Stimulated activated CD4-positive, alpha-beta T cell treated with anti-CD3 and anti-CD28 coated beads, Interleukin-1b, Interleukin-23, amount 100 ng/mL, for 4 hours (primary cell): ENCODE data around the gene MLLT1.

Experiments used
- DNase-seq, 2 donors: peaks; one replicate each; pipeline ENCODE4 v3.0.0-alpha.2; 2020; ENCODE audit warnings: low read depth in 2 of 2

MLLT1 gene

GRCh38 chr19:6259312-6259861 lies 20.4 kb downstream of the MLLT1 start:
- DNase-seq, result no peak

GRCh38 chr19:6258812-6259311 lies 20.9 kb downstream of the MLLT1 start:
- DNase-seq, result no peak

- no peak for DNase-seq
Measured at GRCh38 chr19:6253954-6254733, 25.6 kb downstream of the MLLT1 start.

GRCh38 chr19:6252066-6252465 lies 27.7 kb downstream of the MLLT1 start:
- DNase-seq, result no peak

- no peak for DNase-seq
Measured at GRCh38 chr19:6250909-6251308, 28.9 kb downstream of the MLLT1 start.

DNA sequence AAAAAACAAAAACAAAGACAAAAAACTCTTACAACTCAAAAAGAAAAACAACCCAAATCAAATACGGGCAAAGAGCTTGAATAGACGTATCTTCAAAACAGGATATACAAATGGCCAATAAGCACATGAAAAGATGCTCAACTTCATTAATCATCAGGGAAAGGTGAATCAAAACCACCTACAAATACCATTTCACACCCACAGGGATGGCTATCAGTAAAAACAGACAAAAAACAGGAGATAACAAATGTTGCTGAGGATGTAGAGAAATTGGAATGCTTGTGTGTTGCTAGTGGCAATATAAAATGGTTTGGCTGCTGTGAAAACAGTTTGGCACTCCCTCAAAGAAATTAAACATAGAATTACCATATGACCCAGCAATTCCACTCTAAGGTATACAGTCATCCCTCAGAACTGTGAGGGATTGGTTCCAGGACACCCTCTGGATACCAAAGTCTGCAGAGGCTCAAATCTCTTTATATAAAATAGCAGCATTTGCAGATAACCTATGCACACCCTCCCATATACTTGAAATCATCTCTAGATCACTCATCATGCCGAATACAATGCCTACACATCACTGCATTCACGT lies 29.7 kb downstream of the MLLT1 start:
- no peak for DNase-seq

DNA sequence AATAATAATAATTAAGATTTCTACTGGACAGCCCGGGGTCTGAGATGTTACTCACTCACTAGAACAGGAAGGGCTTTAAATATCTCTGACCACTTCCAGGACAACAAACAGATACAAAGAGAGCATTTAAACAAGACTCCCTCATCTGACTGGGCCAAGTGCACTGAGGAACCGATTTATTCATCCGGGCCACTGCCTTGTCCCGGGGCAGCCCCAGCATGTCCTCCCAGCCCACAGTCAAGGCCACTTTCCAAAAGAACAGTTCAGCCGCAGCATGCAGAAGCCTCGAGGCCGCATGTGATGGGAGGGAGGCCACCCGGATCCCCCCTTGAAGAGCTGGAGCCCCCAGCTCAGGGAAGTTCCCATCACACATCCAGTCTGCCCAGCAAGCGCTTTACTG lies 30.5 kb downstream of the MLLT1 start:
- DNase-seq, result no peak

DNA sequence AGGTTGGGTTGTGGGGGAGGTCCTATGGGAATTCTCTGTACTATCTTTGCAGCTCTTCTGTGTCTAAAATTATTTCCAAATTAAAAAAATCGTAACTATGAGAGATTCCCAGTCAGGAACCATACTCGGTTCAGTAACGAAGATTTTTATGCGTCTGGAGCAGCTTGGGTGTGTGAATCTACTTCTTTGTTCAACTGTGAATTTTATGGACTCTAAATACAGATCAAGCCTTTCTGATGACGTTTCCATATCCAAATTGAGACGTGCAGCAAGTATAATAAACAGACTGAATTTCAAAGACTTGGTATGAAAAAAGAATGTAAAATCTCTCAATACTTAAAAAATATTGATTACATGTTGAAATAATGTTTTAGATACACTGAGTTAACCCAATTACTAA lies 30.9 kb downstream of the MLLT1 start:
- no peak for DNase-seq

- no peak for DNase-seq
Measured at GRCh38 chr19:6248341-6248740, 31.4 kb downstream of the MLLT1 start.

DNA sequence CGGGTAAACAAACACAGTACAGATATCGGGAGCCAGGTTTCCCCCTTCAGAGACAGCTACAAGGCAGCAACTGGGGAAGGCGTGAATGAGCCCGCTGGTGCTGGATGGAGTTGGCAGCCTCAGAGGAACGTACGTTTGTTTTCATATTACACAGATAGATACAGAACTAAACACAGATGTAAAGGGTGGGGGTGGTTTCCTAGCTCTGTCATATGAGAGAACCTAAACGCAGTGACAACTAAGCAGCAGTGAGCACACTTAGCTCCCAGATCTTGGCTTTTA lies 32.8 kb downstream of the MLLT1 start:
- DNase-seq, result no peak

GRCh38 chr19:6246174-6247006 lies 33.4 kb downstream of the MLLT1 start:
- DNase-seq, result no peak

DNA sequence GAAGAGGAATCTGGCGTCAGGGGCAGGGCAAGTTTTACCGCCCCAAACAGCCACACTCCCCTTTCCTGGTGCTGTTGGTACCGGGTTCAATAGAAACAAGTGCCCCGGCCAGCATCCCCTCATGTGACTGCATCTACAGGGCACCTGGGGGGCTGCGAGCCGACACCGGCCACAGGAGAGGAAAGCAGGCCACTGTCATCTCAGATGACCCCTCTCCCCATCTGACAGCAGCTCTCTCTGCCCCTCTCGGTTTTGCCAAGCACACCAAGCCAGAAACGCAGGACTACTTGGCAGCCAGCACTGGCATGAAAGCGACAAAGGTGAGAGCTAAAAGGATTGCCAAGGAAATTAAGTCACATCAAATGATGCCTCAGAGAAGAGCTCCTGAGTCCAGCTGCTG lies 37.1 kb downstream of the MLLT1 start:
- no peak for DNase-seq

DNA sequence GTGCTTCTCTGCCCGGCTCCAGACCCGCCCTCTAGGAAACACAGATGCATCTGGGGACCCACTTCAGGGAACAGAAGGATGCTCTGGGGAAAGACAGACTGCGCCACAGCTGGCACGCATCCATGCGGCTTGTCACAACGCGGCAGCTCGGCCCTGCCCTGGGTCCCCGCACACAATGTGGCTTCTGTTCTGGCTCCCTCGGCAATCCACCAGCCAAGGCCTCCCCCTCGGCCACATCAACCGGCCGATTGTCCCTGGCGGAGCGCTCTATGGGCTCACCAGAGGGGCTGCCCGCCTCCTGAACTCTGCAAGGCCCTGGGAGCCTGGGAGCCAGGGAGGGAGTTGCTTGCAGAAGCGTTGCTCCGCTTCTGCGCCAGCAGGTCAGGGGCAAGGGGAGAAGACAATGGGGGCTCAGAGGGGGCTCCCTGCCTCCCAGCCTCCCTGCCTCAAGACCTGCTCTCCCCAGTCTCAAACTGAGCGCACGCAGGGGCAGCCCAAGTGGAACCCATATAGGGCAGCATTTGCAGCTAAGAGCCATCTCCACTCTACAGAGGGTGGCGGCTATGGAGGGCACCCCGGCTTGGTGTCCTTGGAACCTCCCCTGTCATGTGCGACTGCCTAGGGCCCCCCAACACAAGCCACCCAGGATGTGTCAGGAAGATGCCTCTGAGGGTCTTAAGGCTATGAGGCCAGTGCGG lies 37.9 kb downstream of the MLLT1 start:
- no peak for DNase-seq

DNA sequence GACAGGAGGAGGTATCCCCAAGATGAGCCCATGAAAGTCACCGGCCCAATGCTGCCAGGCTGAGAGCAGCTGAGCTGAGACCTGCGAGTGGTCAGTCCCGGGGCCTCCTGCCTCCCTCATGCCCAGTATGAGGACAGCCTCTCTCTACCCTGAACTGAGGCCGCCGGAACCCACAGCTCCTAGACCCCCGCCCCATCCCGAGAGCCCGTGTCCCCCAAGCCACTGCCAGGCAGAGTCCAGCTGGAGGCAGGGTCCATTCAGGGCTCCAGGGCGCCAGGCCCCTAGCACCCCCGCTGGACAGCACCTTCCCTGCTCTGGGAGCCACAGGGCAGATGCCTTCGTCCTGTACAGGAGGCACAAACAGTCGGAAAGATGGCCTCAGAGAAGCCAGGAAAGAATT lies 38.7 kb downstream of the MLLT1 start:
- no peak for DNase-seq

DNA sequence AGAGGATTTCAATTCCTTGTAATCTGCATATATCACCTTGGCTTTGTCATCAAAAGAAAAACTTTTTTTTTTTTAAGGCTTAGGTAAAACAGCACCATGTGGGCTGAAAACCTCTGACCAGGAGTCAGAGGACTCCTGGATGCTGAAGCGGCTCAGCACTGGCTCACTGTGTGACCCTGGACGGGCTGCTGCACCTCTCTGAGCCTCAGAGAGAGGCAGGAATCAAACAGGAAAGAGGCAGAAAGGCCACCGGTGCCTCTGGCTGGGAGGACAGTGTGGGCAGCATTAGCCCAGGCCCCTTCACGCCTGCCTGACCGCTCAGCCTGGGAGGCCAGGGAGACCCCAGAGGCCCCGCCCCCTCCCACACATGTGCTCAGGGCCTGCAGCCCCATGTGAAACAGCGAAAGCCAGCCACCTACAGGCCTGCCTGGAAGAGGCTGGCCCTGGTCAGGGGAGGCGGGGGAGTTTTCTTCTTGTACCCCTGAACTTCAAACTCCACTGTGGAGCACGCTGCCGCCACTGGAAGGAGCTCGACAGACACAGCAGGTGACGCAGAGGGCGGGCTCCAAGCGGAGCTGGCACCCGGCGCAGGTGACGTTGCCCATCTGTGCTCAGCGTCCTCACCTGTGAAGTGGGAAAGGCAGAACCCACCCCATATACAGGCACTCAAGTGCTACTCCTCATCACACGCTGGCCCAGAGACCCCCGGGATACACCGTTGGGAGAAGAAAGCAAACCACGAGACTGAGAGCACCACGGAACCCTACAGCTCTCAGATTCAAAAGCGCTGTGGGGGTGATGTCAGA lies 39.7 kb downstream of the MLLT1 start:
- DNase-seq, result no peak

DNA sequence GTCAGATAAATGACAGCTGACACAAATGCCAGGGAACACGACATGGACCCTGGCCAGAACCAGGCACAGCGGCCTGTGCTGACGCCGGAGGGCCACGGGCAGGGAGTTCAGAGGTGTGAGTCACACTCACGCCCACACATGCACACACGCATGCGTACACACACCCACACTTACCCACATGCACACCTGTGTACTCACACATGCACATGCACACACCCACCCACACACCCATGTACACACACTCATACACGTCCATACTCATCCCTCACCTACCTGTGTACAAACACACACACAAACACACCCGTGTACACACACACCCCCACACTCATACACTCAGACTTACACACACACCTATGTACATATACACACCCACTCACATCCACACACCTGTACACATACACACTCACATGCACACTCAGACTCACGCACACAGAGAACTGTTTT lies 40.4 kb downstream of the MLLT1 start:
- peak in 1 of 2 donors; percentile 37 for DNase-seq

DNA sequence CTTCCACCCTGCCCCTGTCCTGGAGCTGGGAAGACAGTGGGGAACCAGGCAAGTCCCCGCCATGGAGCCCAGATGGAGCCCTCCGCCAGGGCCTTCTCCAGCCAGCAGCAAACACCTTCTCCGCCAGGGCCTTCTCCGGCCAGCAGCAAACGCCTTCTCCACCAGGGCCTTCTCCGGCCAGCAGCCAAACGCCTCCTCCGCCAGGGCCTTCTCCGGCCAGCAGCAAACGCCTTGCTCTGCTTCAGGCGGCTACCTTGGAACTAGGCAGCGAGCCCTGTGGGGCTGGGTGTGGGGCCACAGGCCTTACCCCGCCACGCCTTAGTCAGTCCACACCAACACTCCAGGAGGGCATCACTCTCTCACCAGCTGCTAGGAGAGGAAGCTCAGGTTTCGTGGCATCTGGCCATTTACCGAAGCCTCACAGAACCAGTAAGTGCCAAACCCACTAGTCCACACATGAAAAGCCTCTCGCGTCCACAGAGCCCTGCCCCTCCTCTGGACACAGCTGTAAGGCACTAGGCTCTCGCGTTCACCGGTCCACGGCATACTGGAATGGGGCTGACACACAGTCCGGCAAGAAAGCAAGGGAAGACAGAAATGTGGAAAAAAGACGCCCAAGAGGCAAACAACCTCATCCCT lies 41.0 kb downstream of the MLLT1 start:
- DNase-seq, result no peak

DNA sequence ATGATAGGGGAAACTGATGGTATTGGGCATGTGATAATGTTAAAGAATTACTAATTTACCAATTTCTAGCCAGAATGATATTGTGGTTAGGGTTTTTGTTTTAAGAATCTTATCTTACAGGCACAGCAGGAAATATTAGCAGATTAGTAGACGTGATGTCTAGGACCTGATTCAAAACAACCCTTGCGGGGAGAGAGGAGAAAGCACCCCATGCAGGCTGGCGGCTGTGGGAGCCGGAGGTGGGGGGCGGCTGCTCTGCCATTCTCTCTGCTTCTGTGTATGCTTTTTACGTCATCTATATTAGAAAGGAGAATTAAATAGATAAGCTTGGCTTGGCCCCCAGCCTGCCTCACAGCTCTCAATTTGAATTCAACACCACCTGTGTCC lies 41.5 kb downstream of the MLLT1 start:
- DNase-seq, result no peak

DNA sequence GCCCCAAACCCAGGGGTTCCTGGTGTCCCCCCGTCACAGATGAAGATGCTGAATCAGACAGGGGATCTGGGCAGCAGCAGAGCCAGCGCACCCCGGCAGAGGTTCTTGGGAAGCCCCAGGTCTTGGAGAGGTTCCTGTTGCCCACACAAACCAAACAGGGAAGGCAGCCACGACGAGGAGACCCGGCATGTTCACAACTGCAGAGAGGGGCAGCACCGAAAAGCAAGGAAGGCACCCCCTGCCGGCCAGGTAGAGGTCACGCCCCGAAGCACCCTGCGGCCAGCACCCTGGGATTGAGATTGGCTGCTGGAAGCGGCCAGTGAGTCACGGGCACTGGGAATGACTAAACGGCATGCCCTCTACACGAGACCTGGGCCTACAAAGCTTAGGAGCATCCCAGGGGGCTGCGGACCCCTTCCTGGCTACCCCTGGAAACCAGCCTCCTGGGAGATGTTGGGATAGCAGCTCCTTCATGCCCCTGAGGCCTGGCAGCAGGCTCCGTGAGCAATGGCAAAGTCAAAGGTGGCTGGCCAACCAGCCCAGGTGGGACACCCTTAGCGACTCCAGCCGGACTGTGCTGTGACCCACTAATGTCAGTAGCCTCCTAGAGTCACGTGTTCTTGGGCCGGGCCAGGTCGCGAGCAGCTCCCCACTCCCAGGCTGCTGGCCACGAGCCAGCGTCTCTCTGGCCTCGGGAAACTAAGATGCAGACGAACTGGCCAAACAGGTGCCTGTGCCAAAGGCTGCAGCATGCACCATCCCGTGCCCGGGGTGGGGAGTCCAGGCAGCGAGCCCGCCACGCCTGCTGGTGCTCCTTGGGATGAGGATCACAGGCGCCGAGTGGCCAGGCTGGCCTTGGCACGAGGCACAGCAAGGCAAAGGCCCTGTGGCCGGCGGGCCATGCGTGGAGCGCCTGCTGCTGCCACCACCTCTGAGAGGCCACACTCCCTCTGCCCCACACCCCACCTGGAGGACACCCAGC lies 43.2 kb downstream of the MLLT1 start:
- no peak for DNase-seq
